Body of pancreas (tissue), 4 donors: ENCODE data around the gene C3orf18. TPM values are rescaled to one million over a fixed set of nuclear protein-coding genes. Genes with fewer than 3 reads are reported as not detected.

Experiments used
- ATAC-seq: fragments of 150-250 bp; one replicate; pipeline ENCODE4 v1.9.1; 2016
- DNase-seq, 4 donors: peaks; one replicate each; pipeline ENCODE4 v3.0.0-alpha.2; 2019
- H3K27ac ChIP-seq, 4 donors: fragments of 200-600 bp; sonication (generic); 1 replicate in 3 of 4; 2 replicates in 1 of 4; pipeline versions ENCODE4 v1.5.1 to v1.6.1; 2016 to 2019; ENCODE audit warnings: mild to moderate bottlenecking in 1 of 4, mixed read lengths in 1 of 4, moderate library complexity in 1 of 4
- H3K27me3 ChIP-seq, 2 donors: fragments of 200-600 bp; sonication (generic); one replicate each; pipeline ENCODE4 v1.6.0; 2016; ENCODE audit warnings: mild to moderate bottlenecking in 1 of 2
- H3K36me3 ChIP-seq, 2 donors: fragments of 200-600 bp; sonication (generic); replicated peaks in 1 of 2; 2 replicates each; pipeline ENCODE4 v1.5.1; 2016; ENCODE audit warnings: low read depth in 2 of 2; ENCODE audit not compliant: insufficient read depth in 1 of 2
- H3K4me1 ChIP-seq: fragments of 200-600 bp; sonication (generic); one replicate; pipeline ENCODE4 v1.6.0; 2016
- H3K4me3 ChIP-seq, 2 donors: fragments of 200-600 bp; sonication (generic); 1 replicate in 1 of 2; 2 replicates in 1 of 2; pipeline ENCODE4 v1.5.1; 2016 to 2019
- H3K9me3 ChIP-seq, 3 donors: fragments of 200-600 bp; sonication (generic); 1 replicate in 2 of 3; 2 replicates in 1 of 3; pipeline ENCODE4 v1.5.1; 2016
- CTCF ChIP-seq, 7 experiments: fragments of 450-650 bp in 4 of 7; fragments of 200-600 bp in 3 of 7; sonication (generic) in 3 of 7; IDR thresholded peaks; one replicate each; pipeline ENCODE4 v1.5.1; 2016 to 2019; ENCODE audit warnings: antibody characterized with exemption in 7 of 7
- POLR2A ChIP-seq, 3 donors: fragments of 450-650 bp; IDR thresholded peaks; one replicate each; pipeline ENCODE4 v1.6.1; 2016; ENCODE audit warnings: antibody characterized with exemption in 3 of 3, mild to moderate bottlenecking in 2 of 3
- WGBS, 2 donors: methylation state at CpG; one replicate each; pipeline ENCODE4 v1.1.5; 2017; 5-methylcytosine and 5-hydroxymethylcytosine counted together
- intact Hi-C: fragments of 100-400 bp; cut with DNase I; formaldehyde crosslinking; loops from one replicate; pipeline ENCODE4 v1.15.1; 2023
- total RNA-seq, 2 donors: library from RNA; depleted of rRNA; stranded (reverse); fragments of >200 nt; gene quantifications; one replicate each; pipeline ENCODE4 v1.1.0, GENCODE V29; 2016

The C3orf18 gene
- total RNA-seq, 2 donors from 2014 or later: 6.3 to 11.4 TPM

- no peak overlapping the region for H3K27ac ChIP-seq
- no peak for ATAC-seq
- no peaks in the 10 kb centered on the region for H3K27me3 ChIP-seq
- TF ChIP-seq POLR2A (IDR thresholded peaks at IDR 0.05) (no peak), CTCF (IDR thresholded peaks at IDR 0.05) (no peak)
- no peaks in the 10 kb centered on the region for H3K36me3 ChIP-seq
- 60 to 65% methylated on average over 5 to 9 of the region's 9 CpGs for WGBS, 2 donors
- no peak overlapping the region for H3K4me3 ChIP-seq
- DNase-seq: no peak
- no peaks in the 10 kb centered on the region for H3K4me1 ChIP-seq
- intact Hi-C loops: no loop called here
- H3K9me3 ChIP-seq: no peaks in the 10 kb centered on the region
Measured at GRCh38 chr3:50551054-50551659, 16.4 kb downstream of the C3orf18 start.

- Histone ChIP-seq H3K9me3 (no peaks in the 10 kb centered on the region), H3K4me1 (no peaks in the 10 kb centered on the region), H3K4me3 (no peak overlapping the region), H3K27me3 (no peaks in the 10 kb centered on the region), H3K27ac (no peak overlapping the region), H3K36me3 (no peaks in the 10 kb centered on the region)
- intact Hi-C loops: no loop called here
- peak; percentile 58 for ATAC-seq
- WGBS, 2 donors: 32 to 38% methylated on average over 7 to 13 of the region's 13 CpGs
- TF ChIP-seq POLR2A (IDR thresholded peaks at IDR 0.05) (no peak), CTCF (IDR thresholded peaks at IDR 0.05) (peak; percentile 44 to 76 (median 62))
- DNase-seq: peak; percentile 42 to 71 (median 60)
Measured at GRCh38 chr3:50550079-50550736, 17.3 kb downstream of the C3orf18 start.

- WGBS, 2 donors: 84 to 94% methylated on average over 3 of the region's 3 CpGs
- no peaks in the 10 kb centered on the region for H3K9me3 ChIP-seq
- DNase-seq (no peak), ATAC-seq (no peak)
- H3K36me3 ChIP-seq: no peaks in the 10 kb centered on the region
- H3K27ac ChIP-seq: no peak overlapping the region
- no peak overlapping the region for H3K4me3 ChIP-seq
- H3K27me3 ChIP-seq: no peaks in the 10 kb centered on the region
- intact Hi-C loops: loop anchor here (10.0 kb wide), 1 partner anchor 204 kb away; the partner anchor contains the start of genes RASSF1 and ZMYND10
- no peaks in the 10 kb centered on the region for H3K4me1 ChIP-seq
- TF ChIP-seq CTCF (IDR thresholded peaks at IDR 0.05): no peak
- no peak for TF ChIP-seq POLR2A (IDR thresholded peaks at IDR 0.05)
Measured at GRCh38 chr3:50549226-50549625, 18.3 kb downstream of the C3orf18 start.

- intact Hi-C loops: loop anchor here (10.0 kb wide), 1 partner anchor 201 kb away; the partner anchor contains the start of genes RASSF1 and ZMYND10
- no peaks in the 10 kb centered on the region for H3K36me3 ChIP-seq
- no peaks in the 10 kb centered on the region for H3K4me1 ChIP-seq
- ATAC-seq: no peak
- DNase-seq: no peak
- H3K9me3 ChIP-seq: no peaks in the 10 kb centered on the region
- TF ChIP-seq CTCF (IDR thresholded peaks at IDR 0.05) (no peak), POLR2A (IDR thresholded peaks at IDR 0.05) (no peak)
- no peaks in the 10 kb centered on the region for H3K27me3 ChIP-seq
- 17 to 83% methylated on average over 1 of the region's 1 CpG for WGBS, 2 donors
- H3K27ac ChIP-seq: no peak overlapping the region
- H3K4me3 ChIP-seq: no peak overlapping the region
Measured at GRCh38 chr3:50545781-50546180, 21.8 kb downstream of the C3orf18 start.
